ENCODE measurements around the gene LETMD1. TPM values are rescaled to one million over a fixed set of nuclear protein-coding genes. Genes with fewer than 3 reads are reported as not detected.

The LETMD1 gene
- total and polyA plus RNA-seq, 2 of the 13 experiments (the other 11 are each of a cell fraction or from before 2014, with no cell fraction given), result 43.3 to 87.7 TPM

DNA sequence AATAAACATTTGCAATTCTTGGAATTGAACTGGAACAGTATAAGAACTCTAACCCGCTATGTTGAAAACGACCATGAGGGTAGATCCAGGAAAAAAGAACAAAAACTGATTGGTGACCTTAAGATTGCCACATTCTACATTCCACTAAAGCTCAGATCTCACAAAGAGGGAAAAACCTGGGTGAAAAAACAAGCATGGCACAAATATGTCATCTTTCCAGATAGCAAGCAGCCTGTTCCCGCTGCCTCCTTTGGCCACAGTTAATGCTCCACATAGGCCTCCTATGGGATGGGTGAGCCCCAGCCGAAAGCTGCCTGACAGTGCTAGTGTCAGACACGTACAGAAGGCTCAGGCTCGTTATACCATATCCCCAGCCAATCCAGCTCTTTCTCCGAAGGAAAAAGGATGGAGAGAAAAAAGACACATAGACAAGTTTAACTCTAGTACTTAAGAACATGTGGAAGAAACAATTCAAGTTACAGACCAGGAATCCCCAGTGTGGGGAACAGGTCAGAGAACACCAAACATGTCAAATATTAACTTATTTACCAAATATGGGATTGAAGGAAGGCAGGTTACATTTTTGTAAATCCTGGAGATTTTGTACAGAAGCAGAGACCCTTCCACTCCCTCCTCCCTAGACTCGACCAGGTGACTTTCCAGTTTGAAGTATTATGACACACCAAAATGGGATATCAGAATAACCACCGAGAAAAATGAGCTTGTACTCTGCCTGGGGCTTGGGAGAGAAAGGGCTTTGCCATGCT is 14.7 kb downstream of the LETMD1 start:
- ATAC-seq (peak; percentile 38; the same call in 2 of the 3 replicates), FAIRE-seq (no peak), DNase-seq (ENCODE audit: low spot score) (no peak)
- WGBS (ENCODE audit: low lambda C conversion rate), result 83% methylated on average over 9 of the region's 9 CpGs
- CTCF ChIA-PET (ENCODE audit: low intra/inter-chr PET ratio, low total read pairs), result no interaction called here
- no peak overlapping the region for H3K4me3 ChIP-seq (replicated peaks in 1 of 3; ENCODE audit: insufficient read depth in 1 of 3, low read depth in 2 of 3, low read length in 3 of 3)
- H3K9ac ChIP-seq (ENCODE audit: insufficient read depth, low read depth, low read length), result no peak overlapping the region
- no peaks in the 10 kb centered on the region for H3K9me3 ChIP-seq (ENCODE audit: low read length)
- no peak overlapping the region for H3K27ac ChIP-seq (ENCODE audit: extremely low read length, insufficient read depth, low read length)
- no peak overlapping the region for H2AFZ ChIP-seq (ENCODE audit: low read length)
- H3K36me3 ChIP-seq (replicated peaks in 1 of 2; ENCODE audit: control insufficient read depth in 1 of 2, insufficient read depth in 2 of 2, low read length in 2 of 2), result peaks cover 15 to 58% of the 10 kb centered on the region in 2 experiments
- intact Hi-C loops (cut with micrococcal nuclease; ENCODE audit: unreplicated experiment) (no loop called here), in situ Hi-C loops (cut with HindIII; ENCODE audit: extremely low pct_ligation_motif_present, low pct_unique_long_range_greater_than_20kb) (no loop called here)
- peaks cover 36% of the 10 kb centered on the region for H3K4me1 ChIP-seq (ENCODE audit: insufficient read depth, low read length)
- POLR2A ChIA-PET, result interaction anchor here (1.1 to 3.7 kb wide), 2 partner anchors 21 to 36 kb away, joined by 5 to 17 read pairs; partner anchors contain the start of genes CSRNP2 and SLC11A2
- H3K27me3 ChIP-seq (ENCODE audit: control insufficient read depth in 1 of 2, insufficient read depth in 2 of 2, low read length in 2 of 2), result no peaks in the 10 kb centered on the region
- BruUV-seq (replicated peaks), result TSS peak; percentile 31
- H3K4me2 ChIP-seq (ENCODE audit: low read depth, low read length), result no peak overlapping the region
- H3K79me2 ChIP-seq (ENCODE audit: insufficient read depth, low read length), result no peaks in the 10 kb centered on the region
- no peaks in the 10 kb centered on the region for H4K20me1 ChIP-seq (ENCODE audit: insufficient read depth, low read length)
- no peak for TF ChIP-seq ZKSCAN1 (IDR thresholded peaks at IDR 0.05; ENCODE audit: low read length)
- 0 out of 2 replicates have a peak, but pooled peaks have one; percentile 43 for TF ChIP-seq POLR2AphosphoS5 (IDR thresholded peaks at IDR 0.05; ENCODE audit: low read depth, low read length)
- peak; percentile 79 for TF ChIP-seq SRF (IDR thresholded peaks at IDR 0.05; ENCODE audit: low read depth, low read length)
- peak; percentile 59 for TF ChIP-seq RBM22 (optimal IDR thresholded peaks at IDR 0.05; ENCODE audit: low read length)
- TF ChIP-seq POLR2G (IDR thresholded peaks at IDR 0.05; ENCODE audit: low read depth, low read length), result peak; percentile 29; the same call in 1 of the 2 replicates
- TF ChIP-seq ZNF737 (CRISPR knock-in tag; IDR thresholded peaks at IDR 0.05; ENCODE audit: borderline replicate concordance), result no peak

DNA sequence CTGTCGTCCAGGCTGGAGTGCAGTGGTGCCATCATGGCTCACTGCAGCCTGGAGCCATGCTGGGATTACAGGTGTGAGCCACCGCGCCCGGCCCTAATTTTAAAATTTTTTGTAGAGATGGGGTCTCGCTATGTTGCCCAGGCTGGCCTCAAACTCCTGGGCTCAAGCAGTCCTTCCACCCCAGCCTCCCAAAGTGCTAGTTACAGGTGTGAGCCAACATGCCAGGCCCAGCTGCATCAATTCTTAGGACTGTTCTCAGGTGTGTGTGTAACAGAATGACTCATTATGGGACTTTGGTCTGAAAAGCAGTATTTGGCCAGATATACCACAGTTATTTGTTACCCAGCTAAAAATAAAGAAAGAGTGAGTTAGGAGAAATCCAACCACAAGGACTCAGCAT is 17.4 kb downstream of the LETMD1 start:
- intact Hi-C loops (cut with micrococcal nuclease; ENCODE audit: unreplicated experiment) (no loop called here), in situ Hi-C loops (cut with HindIII; ENCODE audit: extremely low pct_ligation_motif_present, low pct_unique_long_range_greater_than_20kb) (no loop called here)
- ChIA-PET POLR2A (interaction anchor here (2.6 kb wide), 1 partner anchor 18 kb away, joined by 18 read pairs; the partner anchor contains the start of gene CSRNP2), CTCF (ENCODE audit: low intra/inter-chr PET ratio, low total read pairs) (no interaction called here)
- TF ChIP-seq, protein P1, sequence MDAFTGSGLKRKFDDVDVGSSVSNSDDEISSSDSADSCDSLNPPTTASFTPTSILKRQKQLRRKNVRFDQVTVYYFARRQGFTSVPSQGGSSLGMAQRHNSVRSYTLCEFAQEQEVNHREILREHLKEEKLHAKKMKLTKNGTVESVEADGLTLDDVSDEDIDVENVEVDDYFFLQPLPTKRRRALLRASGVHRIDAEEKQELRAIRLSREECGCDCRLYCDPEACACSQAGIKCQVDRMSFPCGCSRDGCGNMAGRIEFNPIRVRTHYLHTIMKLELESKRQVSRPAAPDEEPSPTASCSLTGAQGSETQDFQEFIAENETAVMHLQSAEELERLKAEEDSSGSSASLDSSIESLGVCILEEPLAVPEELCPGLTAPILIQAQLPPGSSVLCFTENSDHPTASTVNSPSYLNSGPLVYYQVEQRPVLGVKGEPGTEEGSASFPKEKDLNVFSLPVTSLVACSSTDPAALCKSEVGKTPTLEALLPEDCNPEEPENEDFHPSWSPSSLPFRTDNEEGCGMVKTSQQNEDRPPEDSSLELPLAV (CRISPR knock-in tag; conservative IDR thresholded peaks at IDR 0.05; ENCODE audit: low read depth), result no peak
- TF ChIP-seq POLR2G (IDR thresholded peaks at IDR 0.05; ENCODE audit: low read depth, low read length) (no peak), ZNF619 (CRISPR knock-in tag; IDR thresholded peaks at IDR 0.05) (no peak), TEAD3 (CRISPR knock-in tag; optimal IDR thresholded peaks at IDR 0.05; ENCODE audit: borderline replicate concordance) (peak; percentile 29), ZNF350 (CRISPR knock-in tag; IDR thresholded peaks at IDR 0.05; ENCODE audit: borderline replicate concordance, low read depth) (no peak), FOSL2 (CRISPR knock-in tag; IDR thresholded peaks at IDR 0.05) (peak; percentile 84), ZNF121 (CRISPR knock-in tag; IDR thresholded peaks at IDR 0.05) (peak; percentile 75)
- no peak overlapping the region for H3K4me2 ChIP-seq (ENCODE audit: low read depth, low read length)
- no peaks in the 10 kb centered on the region for H3K79me2 ChIP-seq (ENCODE audit: insufficient read depth, low read length)
- WGBS (ENCODE audit: low lambda C conversion rate), result 99% methylated on average over 5 of the region's 5 CpGs
- no TSS peak for BruUV-seq (replicated peaks)
- DNase-seq (ENCODE audit: low spot score) (peak; percentile 20), FAIRE-seq (no peak), ATAC-seq (peak; percentile 31; the same call in 1 of the 3 replicates)
- H3K36me3 ChIP-seq (replicated peaks in 1 of 2; ENCODE audit: control insufficient read depth in 1 of 2, insufficient read depth in 2 of 2, low read length in 2 of 2), result peaks cover 6 to 34% of the 10 kb centered on the region in 2 experiments
- no peak overlapping the region for H3K27ac ChIP-seq (ENCODE audit: extremely low read length, insufficient read depth, low read length)
- no peak overlapping the region for H2AFZ ChIP-seq (ENCODE audit: low read length)
- H3K4me3 ChIP-seq (replicated peaks in 1 of 3; ENCODE audit: insufficient read depth in 1 of 3, low read depth in 2 of 3, low read length in 3 of 3), result no peak overlapping the region
- no peak overlapping the region for H3K9ac ChIP-seq (ENCODE audit: insufficient read depth, low read depth, low read length)
- no peaks in the 10 kb centered on the region for H3K27me3 ChIP-seq (ENCODE audit: control insufficient read depth in 1 of 2, insufficient read depth in 2 of 2, low read length in 2 of 2)
- peaks cover 48% of the 10 kb centered on the region for H3K4me1 ChIP-seq (ENCODE audit: insufficient read depth, low read length)
- no peaks in the 10 kb centered on the region for H4K20me1 ChIP-seq (ENCODE audit: insufficient read depth, low read length)
- H3K9me3 ChIP-seq (ENCODE audit: low read length), result no peaks in the 10 kb centered on the region
